22Rv1 (cell line): ENCODE data around the gene ZNF804A.

Experiments
- CTCF ChIP-seq: fragments of 450-650 bp; IDR thresholded peaks from 2 replicates; pipeline ENCODE4 v1.5.1; 2017; ENCODE audit warnings: mild to moderate bottlenecking
- ZFX ChIP-seq: fragments of 450-650 bp; IDR thresholded peaks from 2 replicates; pipeline ENCODE4 v1.6.1; 2017; ENCODE audit warnings: antibody characterized with exemption, borderline replicate concordance

GRCh38 chr2:184680825-184681224 is 82.5 kb downstream of the ZNF804A start:
- no peak for TF ChIP-seq CTCF
- no peak for TF ChIP-seq ZFX
